HG02610 (cell line): ENCODE data around the gene SRCIN1.
"Not testable (repeated sequence)": the region's sequence is repeated elsewhere in the genome, so short reads cannot be mapped to it uniquely, and the experiment has no call there.

Source experiments
- ATAC-seq: cut with Tn5 transposase; IDR thresholded peaks from one replicate; pipeline ENCODE4 v1.9.1; 2021; ENCODE audit warnings: mild to moderate bottlenecking, moderate library complexity; ENCODE audit not compliant: unreplicated experiment

Gene SRCIN1

GRCh38 chr17:38605841-38606645 is at the start of gene SRCIN1:
Gene SRCIN1, minus strand, starts transcription at chr17:38605952. Its CDS starts 247 bp downstream, at chr17:38605705.
- no peak for ATAC-seq

GRCh38 chr17:38654411-38655398 is 49.0 kb upstream of the SRCIN1 start:
- ATAC-seq = peak; percentile 69

GRCh38 chr17:38653679-38654078 is 47.9 kb upstream of the SRCIN1 start:
- ATAC-seq = no peak

- ATAC-seq = no peak
Observed at GRCh38 chr17:38653230-38653629, 47.5 kb upstream of the SRCIN1 start.

GRCh38 chr17:38650653-38651173 is 45.0 kb upstream of the SRCIN1 start:
- ATAC-seq = not testable (repeated sequence)

GRCh38 chr17:38637951-38638350 is 32.2 kb upstream of the SRCIN1 start:
- ATAC-seq = no peak

- no peak for ATAC-seq
Observed at GRCh38 chr17:38636054-38636453, 30.3 kb upstream of the SRCIN1 start.

GRCh38 chr17:38632334-38632733 is 26.6 kb upstream of the SRCIN1 start:
- no peak for ATAC-seq

GRCh38 chr17:38628441-38628840 is 22.7 kb upstream of the SRCIN1 start:
- ATAC-seq = no peak

GRCh38 chr17:38627957-38628356 is 22.2 kb upstream of the SRCIN1 start:
- no peak for ATAC-seq

- not testable (repeated sequence) for ATAC-seq
Observed at GRCh38 chr17:38626606-38627226, 21.0 kb upstream of the SRCIN1 start.

GRCh38 chr17:38625482-38625881 is 19.7 kb upstream of the SRCIN1 start:
- no peak for ATAC-seq

- ATAC-seq = peak; percentile 83
Observed at GRCh38 chr17:38624782-38625355, 19.1 kb upstream of the SRCIN1 start.

- no peak for ATAC-seq
Observed at GRCh38 chr17:38621538-38621937, 15.8 kb upstream of the SRCIN1 start.

GRCh38 chr17:38620551-38621277 is 15.0 kb upstream of the SRCIN1 start:
- ATAC-seq = no peak

- no peak for ATAC-seq
Observed at GRCh38 chr17:38619937-38620550, 14.3 kb upstream of the SRCIN1 start.

- ATAC-seq = no peak
Observed at GRCh38 chr17:38619451-38619795, 13.7 kb upstream of the SRCIN1 start.

- no peak for ATAC-seq
Observed at GRCh38 chr17:38617967-38618760, 12.4 kb upstream of the SRCIN1 start.
